Small intestine (tissue), 7 donors: ENCODE results near the gene PGLYRP1. TPM values are rescaled to one million over a fixed set of nuclear protein-coding genes. Genes with fewer than 3 reads are reported as not detected.

Experiments
- DNase-seq, 2 donors: peaks; one replicate each; pipeline versions ENCODE4 v3.0.0 to v3.0.0-alpha.2; 2013
- FAIRE-seq: peaks from 2 replicates; lab custom pipeline; 2012; peaks lifted over from hg19 to GRCh38; lab: Jason Lieb, UNC
- H3K27ac ChIP-seq, 3 donors: one replicate each; pipeline ENCODE4 v1.5.1; 2013; ENCODE audit warnings: low read length in 2 of 3, mild to moderate bottlenecking in 2 of 3, control low read depth in 1 of 3, inconsistent platforms in 1 of 3, low read depth in 1 of 3, moderate library complexity in 1 of 3
- H3K27me3 ChIP-seq, 3 donors: one replicate each; pipeline ENCODE4 v1.6.1; 2013; ENCODE audit warnings: low read length in 3 of 3, inconsistent platforms in 1 of 3; ENCODE audit not compliant: control insufficient read depth in 3 of 3, insufficient read depth in 3 of 3
- H3K36me3 ChIP-seq, 3 donors: one replicate each; pipeline ENCODE4 v1.6.1; 2013; ENCODE audit warnings: low read length in 3 of 3, inconsistent platforms in 1 of 3, low read depth in 1 of 3, mild to moderate bottlenecking in 1 of 3, moderate library complexity in 1 of 3; ENCODE audit not compliant: control insufficient read depth in 3 of 3, insufficient read depth in 2 of 3
- H3K4me1 ChIP-seq, 3 donors: one replicate each; pipeline ENCODE4 v1.6.1; 2013; ENCODE audit warnings: low read length in 2 of 3, inconsistent platforms in 1 of 3, low read depth in 1 of 3, mild to moderate bottlenecking in 1 of 3, moderate library complexity in 1 of 3; ENCODE audit not compliant: control insufficient read depth in 3 of 3, insufficient read depth in 2 of 3
- H3K4me3 ChIP-seq, 3 donors: one replicate each; pipeline ENCODE4 v1.5.1; 2013; ENCODE audit warnings: low read length in 3 of 3, control low read depth in 1 of 3, inconsistent platforms in 1 of 3, low read depth in 1 of 3, mild to moderate bottlenecking in 1 of 3, moderate library complexity in 1 of 3
- H3K9me3 ChIP-seq, 2 donors: one replicate each; pipeline ENCODE4 v1.6.1; 2013; ENCODE audit warnings: low read depth in 1 of 2, low read length in 1 of 2; ENCODE audit not compliant: control insufficient read depth in 2 of 2, insufficient read depth in 1 of 2
- WGBS, 3 donors: extraction: QIAGEN DNeasy Blood & Tissue Kit; methylation state at CpG; one replicate each; pipeline ENCODE4 v1.1.7; 2013; 5-methylcytosine and 5-hydroxymethylcytosine counted together
- polyA plus RNA-seq, 4 donors: library from polyadenylated mRNA; stranded (reverse) in 3 of 4; unstranded in 1 of 4; fragments of 200-250 nt in 3 of 4; fragments of 120-200 nt in 1 of 4; gene quantifications; one replicate each; pipeline versions ENCODE4 v1.2.1 to v1.2.3, GENCODE V29; 2013
- donor health status: healthy with polysubstance abuse.
- donor health status: control.
- donor health status: control.
- donor health status: Bipolar disorder and iron deficiency.
- donor health status: healthy.

Gene PGLYRP1
- polyA plus RNA-seq, 4 donors, result 0.41 TPM; not detected in 3

GRCh38 chr19:45975306-45976070 lies 47.4 kb downstream of the PGLYRP1 start:
- 61 to 69% (median 67%) methylated on average over 11 of the region's 11 CpGs for WGBS, 3 donors
- H3K27me3 ChIP-seq, result peaks cover 3 to 62% (median 23%) of the 10 kb centered on the region in 3 donors
- no peak for FAIRE-seq

GRCh38 chr19:45973553-45974338 lies 49.1 kb downstream of the PGLYRP1 start, which contains the start of gene NOVA2:
Gene NOVA2, minus strand, starts transcription at chr19:45973865. Its CDS starts 514 bp downstream, at chr19:45973351.
- Histone ChIP-seq H3K9me3 (peaks cover 0 to 4% of the 10 kb centered on the region in 2 donors), H3K27ac (no peak within 1 kb of the TSS), H3K4me1 (no peaks in the 10 kb centered on the region), H3K4me3 (peak within 1 kb of the TSS in 1 of 3 donors; percentile 34), H3K27me3 (peaks cover 3 to 69% (median 31%) of the 10 kb centered on the region in 3 donors), H3K36me3 (no peaks in the 10 kb centered on the region)
- WGBS, 3 donors, result 5 to 20% (median 17%) methylated on average over 16 to 55 of the region's 58 CpGs
- DNase-seq, result peak in 1 of 2 donors; percentile 36
- no peak for FAIRE-seq

More at GRCh38 chr19:45975306-45976070, 47.4 kb downstream of the PGLYRP1 start:
- Histone ChIP-seq H3K36me3 (no peaks in the 10 kb centered on the region), H3K4me1 (no peaks in the 10 kb centered on the region), H3K9me3 (peaks cover 0 to 4% of the 10 kb centered on the region in 2 donors), H3K27ac (no peak overlapping the region), H3K4me3 (no peak overlapping the region)
- DNase-seq, result no peak

GRCh38 chr19:45972947-45973540 lies 49.8 kb downstream of the PGLYRP1 start:
- Histone ChIP-seq H3K4me3 (peak overlapping the region in 1 of 3 donors; percentile 5), H3K9me3 (peaks cover 0 to 4% of the 10 kb centered on the region in 2 donors), H3K27me3 (peaks cover 3 to 67% (median 31%) of the 10 kb centered on the region in 3 donors), H3K4me1 (no peaks in the 10 kb centered on the region), H3K36me3 (no peaks in the 10 kb centered on the region), H3K27ac (no peak overlapping the region)
- WGBS, 3 donors, result 0 to 6% (median 2%) methylated on average over 9 to 54 of the region's 54 CpGs
- DNase-seq (no peak), FAIRE-seq (no peak)

GRCh38 chr19:45972081-45972946 lies 50.5 kb downstream of the PGLYRP1 start:
- no peak for DNase-seq

GRCh38 chr19:45971260-45971902 lies 51.5 kb downstream of the PGLYRP1 start:
- Histone ChIP-seq H3K27me3 (peaks cover 3 to 67% (median 33%) of the 10 kb centered on the region in 3 donors), H3K4me3 (no peak overlapping the region), H3K36me3 (no peaks in the 10 kb centered on the region), H3K4me1 (no peaks in the 10 kb centered on the region), H3K27ac (no peak overlapping the region), H3K9me3 (peaks cover 0 to 4% of the 10 kb centered on the region in 2 donors)
- WGBS, 3 donors, result 11 to 18% (median 13%) methylated on average over 5 to 11 of the region's 11 CpGs
- FAIRE-seq (no peak), DNase-seq (no peak)

More at GRCh38 chr19:45972081-45972946, 50.5 kb downstream of the PGLYRP1 start:
- Histone ChIP-seq H3K36me3 (no peaks in the 10 kb centered on the region), H3K27me3 (peaks cover 3 to 64% (median 31%) of the 10 kb centered on the region in 3 donors), H3K4me1 (no peaks in the 10 kb centered on the region), H3K9me3 (peaks cover 0 to 4% of the 10 kb centered on the region in 2 donors), H3K27ac (no peak overlapping the region), H3K4me3 (peak overlapping the region in 1 of 3 donors; percentile 5)
- no peak for FAIRE-seq
- WGBS, 3 donors, result 13 to 14% (median 14%) methylated on average over 18 of the region's 18 CpGs

GRCh38 chr19:45969676-45970075 lies 53.2 kb downstream of the PGLYRP1 start:
- WGBS, 3 donors, result 63 to 67% (median 65%) methylated on average over 5 of the region's 5 CpGs
- Histone ChIP-seq H3K4me3 (no peak overlapping the region), H3K27ac (no peak overlapping the region), H3K36me3 (no peaks in the 10 kb centered on the region), H3K4me1 (no peaks in the 10 kb centered on the region), H3K9me3 (peaks cover 0 to 4% of the 10 kb centered on the region in 2 donors), H3K27me3 (peaks cover 3 to 51% (median 32%) of the 10 kb centered on the region in 3 donors)
- DNase-seq (no peak), FAIRE-seq (no peak)
